IMR-90 (cell line): ENCODE results near the gene CD80. TPM values are rescaled to one million over a fixed set of nuclear protein-coding genes. Genes with fewer than 3 reads are reported as not detected.

Source experiments
- ATAC-seq: fragments of 200-7000 bp; cut with Tn5 transposase; 2 replicates; pipeline ENCODE4 v1.9.1; 2020; ENCODE audit warnings: low read depth, mild to moderate bottlenecking, moderate library complexity
- BruUV-seq: library from RNA; stranded (reverse); fragments of 400-500 nt; replicated peaks from 2 replicates; lab custom pipeline; 2021; lab: Mats Ljungman, UMichigan
- CTCF ChIA-PET: fragments of 300-600 bp; formaldehyde crosslinking; extraction: SDS; loops from one replicate; lab custom pipeline; 2021; ENCODE audit warnings: antibody characterized with exemption; lab: Yijun Ruan, JAX
- POLR2A ChIA-PET: fragments of 300-600 bp; sonication (Branson Sonifier 250); formaldehyde crosslinking; loops from one replicate; lab custom pipeline; 2022; ENCODE audit warnings: antibody characterized with exemption; ENCODE audit not compliant: unreplicated experiment; lab: Charles Lee
- DNase-seq: peaks from one replicate; pipeline ENCODE4 v3.0.0; 2013
- H2AFZ ChIP-seq: replicated peaks from 2 replicates; pipeline ENCODE3; 2013; ENCODE audit warnings: low read length, mild to moderate bottlenecking; ENCODE audit not compliant: poor library complexity
- H2AK5ac ChIP-seq: 2 replicates; pipeline ENCODE4 v1.6.1; 2013; ENCODE audit warnings: low read depth, low read length, inconsistent platforms
- H2AK9ac ChIP-seq: replicated peaks from 2 replicates; pipeline ENCODE3; 2013; ENCODE audit warnings: mild to moderate bottlenecking, low read depth, low read length, moderate library complexity; ENCODE audit not compliant: poor library complexity
- H2BK120ac ChIP-seq: 2 replicates; pipeline ENCODE4 v1.6.1; 2013; ENCODE audit warnings: low read depth, low read length, inconsistent platforms
- H2BK15ac ChIP-seq: 3 replicates; pipeline ENCODE4 v1.6.1; 2013; ENCODE audit warnings: low read depth, low read length, inconsistent platforms
- H2BK20ac ChIP-seq: 2 replicates; pipeline ENCODE4 v1.6.1; 2013; ENCODE audit warnings: low read depth, mild to moderate bottlenecking, inconsistent platforms, low read length, moderate library complexity
- H2BK5ac ChIP-seq: 2 replicates; pipeline ENCODE4 v1.6.1; 2013; ENCODE audit warnings: mild to moderate bottlenecking, low read depth, low read length, inconsistent platforms; ENCODE audit not compliant: poor library complexity, severe bottlenecking
- H3K14ac ChIP-seq: replicated peaks from 2 replicates; pipeline ENCODE4 v1.6.1; 2013; ENCODE audit warnings: low read depth, low read length, inconsistent platforms
- H3K18ac ChIP-seq: 2 replicates; pipeline ENCODE4 v1.6.1; 2013; ENCODE audit warnings: low read depth, low read length, control low read depth
- H3K23ac ChIP-seq: 2 replicates; pipeline ENCODE4 v1.6.1; 2013; ENCODE audit warnings: low read depth, low read length, inconsistent platforms
- H3K27ac ChIP-seq: 2 replicates; pipeline ENCODE4 v1.5.1; 2013; ENCODE audit warnings: mild to moderate bottlenecking, control low read depth, low read length; ENCODE audit not compliant: insufficient read depth
- H3K27me3 ChIP-seq: 2 replicates; pipeline ENCODE4 v1.6.1; 2013; ENCODE audit warnings: low read length; ENCODE audit not compliant: control insufficient read depth, insufficient read depth
- H3K36me3 ChIP-seq: 2 replicates; pipeline ENCODE4 v1.6.1; 2013; ENCODE audit warnings: low read length, mixed read lengths; ENCODE audit not compliant: control insufficient read depth, insufficient read depth
- H3K4ac ChIP-seq: 2 replicates; pipeline ENCODE4 v1.6.1; 2013; ENCODE audit warnings: low read depth, low read length, inconsistent platforms
- H3K4me1 ChIP-seq: 2 replicates; pipeline ENCODE4 v1.6.1; 2013; ENCODE audit warnings: low read length, mixed read lengths; ENCODE audit not compliant: control insufficient read depth, insufficient read depth
- H3K4me2 ChIP-seq: 2 replicates; pipeline ENCODE4 v1.6.1; 2013; ENCODE audit warnings: low read depth, mild to moderate bottlenecking, control low read depth, low read length, moderate library complexity
- H3K4me3 ChIP-seq: 2 replicates; pipeline ENCODE4 v1.5.1; 2013; ENCODE audit warnings: low read depth, mild to moderate bottlenecking, control low read depth, low read length, moderate library complexity; ENCODE audit not compliant: insufficient read depth
- H3K56ac ChIP-seq: 2 replicates; pipeline ENCODE4 v1.6.1; 2013; ENCODE audit warnings: low read length, inconsistent platforms; ENCODE audit not compliant: insufficient read depth; ENCODE audit errors: extremely low read depth
- H3K79me1 ChIP-seq, 2 experiments: 2 replicates each; pipeline ENCODE4 v1.6.1; 2013; ENCODE audit warnings: low read length in 2 of 2, inconsistent platforms in 1 of 2, low read depth in 1 of 2
- H3K9ac ChIP-seq: 2 replicates; pipeline ENCODE4 v1.6.1; 2013; ENCODE audit warnings: low read depth, low read length, control low read depth
- H3K9me1 ChIP-seq: 2 replicates; pipeline ENCODE4 v1.6.1; 2013; ENCODE audit warnings: low read length, inconsistent platforms; ENCODE audit not compliant: insufficient read depth
- H3K9me3 ChIP-seq: 2 replicates; pipeline ENCODE4 v1.6.1; 2013; ENCODE audit warnings: low read length; ENCODE audit not compliant: control insufficient read depth, insufficient read depth
- H4K20me1 ChIP-seq: 2 replicates; pipeline ENCODE4 v1.6.1; 2013; ENCODE audit warnings: low read length, inconsistent platforms; ENCODE audit not compliant: insufficient read depth
- H4K5ac ChIP-seq: 2 replicates; pipeline ENCODE4 v1.6.1; 2013; ENCODE audit warnings: mild to moderate bottlenecking, low read depth, low read length, control low read depth
- H4K8ac ChIP-seq, 2 experiments: 2 replicates each; pipeline ENCODE4 v1.6.1; 2013; ENCODE audit warnings: low read depth in 2 of 2, low read length in 2 of 2, control low read depth in 1 of 2, inconsistent platforms in 1 of 2
- H4K91ac ChIP-seq: 2 replicates; pipeline ENCODE4 v1.6.1; 2013; ENCODE audit warnings: low read depth, low read length, inconsistent platforms; ENCODE audit not compliant: insufficient read depth
- BHLHE40 ChIP-seq: fragments of 150-350 bp; IDR thresholded peaks from 2 replicates; pipeline ENCODE4 v1.6.1; 2016; ENCODE audit warnings: mild to moderate bottlenecking, low read depth, low read length
- CEBPB ChIP-seq: IDR thresholded peaks from 2 replicates; pipeline ENCODE4 v1.6.1; 2012; ENCODE audit warnings: low read depth, low read length, improper control_type of control experiment
- CHD1 ChIP-seq: IDR thresholded peaks from 2 replicates; pipeline ENCODE4 v1.6.1; 2012; ENCODE audit warnings: low read depth, low read length, improper control_type of control experiment
- CTCF ChIP-seq: conservative IDR thresholded peaks from 2 replicates; pipeline ENCODE4 v1.5.1; 2012; ENCODE audit warnings: mild to moderate bottlenecking, low read depth, low read length, improper control_type of control experiment
- FOS ChIP-seq: fragments of 150-350 bp; IDR thresholded peaks from 2 replicates; pipeline ENCODE4 v1.6.1; 2016; ENCODE audit warnings: low read depth, low read length
- MAFK ChIP-seq: IDR thresholded peaks from 2 replicates; pipeline ENCODE4 v1.6.1; 2012; ENCODE audit warnings: low read depth, low read length, improper control_type of control experiment
- MAZ ChIP-seq: IDR thresholded peaks from 2 replicates; pipeline ENCODE4 v1.6.1; 2012; ENCODE audit warnings: low read depth, mild to moderate bottlenecking, low read length, improper control_type of control experiment, moderate library complexity, borderline replicate concordance
- MXI1 ChIP-seq: IDR thresholded peaks from 2 replicates; pipeline ENCODE4 v1.6.1; 2012; ENCODE audit warnings: low read depth, mild to moderate bottlenecking, low read length, moderate library complexity, borderline replicate concordance
- NFE2L2 ChIP-seq: fragments of 150-350 bp; IDR thresholded peaks from 2 replicates; pipeline ENCODE4 v1.6.1; 2016; ENCODE audit warnings: low read depth, mild to moderate bottlenecking, low read length
- POLR2A ChIP-seq: IDR thresholded peaks from 2 replicates; pipeline ENCODE4 v1.6.1; 2012; ENCODE audit warnings: mild to moderate bottlenecking, low read depth, low read length
- RAD21 ChIP-seq: IDR thresholded peaks from 2 replicates; pipeline ENCODE4 v1.6.1; 2012; ENCODE audit warnings: low read length, improper control_type of control experiment
- RCOR1 ChIP-seq: IDR thresholded peaks from 2 replicates; pipeline ENCODE4 v1.6.1; 2012; ENCODE audit warnings: mild to moderate bottlenecking, low read length, improper control_type of control experiment; ENCODE audit not compliant: insufficient replicate concordance
- RFX5 ChIP-seq: IDR thresholded peaks from 2 replicates; pipeline ENCODE4 v1.8.0; 2012; ENCODE audit warnings: low read depth, mild to moderate bottlenecking, low read length, moderate library complexity
- SMC3 ChIP-seq: fragments of 150-350 bp; IDR thresholded peaks from 2 replicates; pipeline ENCODE4 v1.6.1; 2016; ENCODE audit warnings: low read depth, mild to moderate bottlenecking, antibody characterized with exemption, low read length, moderate library complexity
- USF2 ChIP-seq: fragments of 150-350 bp; IDR thresholded peaks from 2 replicates; pipeline ENCODE4 v1.6.1; 2017; ENCODE audit warnings: mild to moderate bottlenecking, antibody characterized with exemption, low read length, low read depth
- WGBS, 2 experiments: methylation state at CpG; one replicate each; pipeline versions ENCODE4 v1.1.5 to v1.1.7; 2013; ENCODE audit warnings: missing lambda C conversion rate in 2 of 2; ENCODE audit not compliant: insufficient read length in 1 of 2; ENCODE audit errors: extremely low coverage in 2 of 2; 5-methylcytosine and 5-hydroxymethylcytosine counted together
- dilution Hi-C: fragments of 300-500 bp; cut with HindIII; formaldehyde crosslinking; loops from one replicate; pipeline ENCODE4 v1.14.3; 2018; ENCODE audit warnings: low sequenced_read_pairs; ENCODE audit not compliant: unreplicated experiment
- in situ Hi-C: fragments of 300-500 bp; cut with MboI; formaldehyde crosslinking; loops from 3 replicates; pipeline ENCODE4 v1.14.3; 2019; ENCODE audit warnings: low sequenced_read_pairs, inconsistent platforms, mixed read lengths
- intact Hi-C: fragments of 100-400 bp; cut with micrococcal nuclease; formaldehyde crosslinking; loops from 2 replicates; pipeline ENCODE4 v1.10.0; 2022
- polyA plus RNA-seq, 3 experiments: library from polyadenylated mRNA; depleted of rRNA; stranded (reverse); fragments of >200 nt; gene quantifications; 2 replicates each; pipeline ENCODE4 v1.2.3, GENCODE V29; 2012; ENCODE audit warnings: low replicate concordance in 1 of 3
- total RNA-seq: library from RNA; depleted of rRNA; stranded (reverse); fragments of >200 nt; gene quantifications from 2 replicates; pipeline ENCODE4 v1.2.3, GENCODE V29; 2012
- TF ChIP-seq, protein P1 (sequence below): fragments of 150-350 bp; IDR thresholded peaks from 2 replicates; pipeline ENCODE4 v1.6.1; 2016; ENCODE audit warnings: low read depth, mild to moderate bottlenecking, low read length, moderate library complexity, borderline replicate concordance

Gene CD80
- total and polyA plus RNA-seq, 2 of the 4 experiments (the other 2 are of a cell fraction) = not detected

DNA sequence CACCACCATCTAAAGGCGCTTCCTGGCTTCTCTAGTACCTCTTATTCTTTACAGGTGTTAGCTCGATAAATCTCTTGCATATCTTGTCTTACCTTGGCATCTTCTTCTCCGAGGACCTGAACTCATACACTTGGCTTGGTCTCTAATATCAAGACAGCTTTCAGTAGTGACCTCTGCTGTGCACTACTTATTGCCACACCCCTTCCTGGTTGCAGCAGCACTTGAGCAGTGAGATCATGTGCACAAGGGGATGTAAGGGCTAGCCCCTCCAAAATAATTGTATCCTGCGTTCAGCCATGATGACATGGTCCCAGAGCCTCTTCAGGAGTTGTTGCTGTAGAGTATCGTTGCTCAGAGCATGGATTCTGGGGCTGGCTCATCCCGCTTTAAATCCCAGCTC lies 37.0 kb upstream of the CD80 start:
- Histone ChIP-seq H3K14ac (no peak overlapping the region), H4K5ac (no peak overlapping the region), H3K4me3 (no peak overlapping the region), H2BK5ac (no peak overlapping the region), H2BK20ac (no peak overlapping the region), H3K56ac (no peak overlapping the region), H3K27me3 (peaks cover 28% of the 10 kb centered on the region), H3K36me3 (no peaks in the 10 kb centered on the region), H4K8ac (no peak overlapping the region), H2AK9ac (no peak overlapping the region), H4K20me1 (no peaks in the 10 kb centered on the region), H3K9ac (no peak overlapping the region), H3K4ac (no peak overlapping the region), H4K91ac (no peak overlapping the region), H3K18ac (no peak overlapping the region), H2BK120ac (no peak overlapping the region), H3K4me1 (no peaks in the 10 kb centered on the region), H3K9me1 (no peaks in the 10 kb centered on the region), H2BK15ac (no peak overlapping the region), H3K79me1 (no peaks in the 10 kb centered on the region), H3K23ac (no peak overlapping the region), H3K4me2 (no peak overlapping the region), H2AK5ac (no peak overlapping the region), H2AFZ (no peak overlapping the region), H3K27ac (no peak overlapping the region), H3K9me3 (no peaks in the 10 kb centered on the region)
- BruUV-seq = no TSS peak
- ChIA-PET CTCF (no interaction called here), POLR2A (no interaction called here)
- no peak for TF ChIP-seq MXI1
- no peak for TF ChIP-seq POLR2A
- TF ChIP-seq, protein P1, sequence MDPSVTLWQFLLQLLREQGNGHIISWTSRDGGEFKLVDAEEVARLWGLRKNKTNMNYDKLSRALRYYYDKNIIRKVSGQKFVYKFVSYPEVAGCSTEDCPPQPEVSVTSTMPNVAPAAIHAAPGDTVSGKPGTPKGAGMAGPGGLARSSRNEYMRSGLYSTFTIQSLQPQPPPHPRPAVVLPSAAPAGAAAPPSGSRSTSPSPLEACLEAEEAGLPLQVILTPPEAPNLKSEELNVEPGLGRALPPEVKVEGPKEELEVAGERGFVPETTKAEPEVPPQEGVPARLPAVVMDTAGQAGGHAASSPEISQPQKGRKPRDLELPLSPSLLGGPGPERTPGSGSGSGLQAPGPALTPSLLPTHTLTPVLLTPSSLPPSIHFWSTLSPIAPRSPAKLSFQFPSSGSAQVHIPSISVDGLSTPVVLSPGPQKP = no peak
- no peak for TF ChIP-seq NFE2L2
- no peak for TF ChIP-seq FOS
- no peak for TF ChIP-seq SMC3
- no peak for TF ChIP-seq MAZ
- TF ChIP-seq RFX5 = no peak
- no peak for TF ChIP-seq CHD1
- TF ChIP-seq CEBPB = no peak
- no peak for TF ChIP-seq RAD21
- no peak for TF ChIP-seq CTCF
- no peak for TF ChIP-seq USF2
- no peak for TF ChIP-seq BHLHE40
- no peak for TF ChIP-seq MAFK
- no peak for TF ChIP-seq RCOR1
- DNase-seq = no peak
- no peak for ATAC-seq
- intact Hi-C loops (no loop called here), in situ Hi-C loops (loop anchor here (25.0 kb wide), 1 partner anchor 709 kb away; no protein-coding TSS in a partner anchor), dilution Hi-C loops (no loop called here)
- WGBS, 2 experiments = 83% methylated on average over 1 of the region's 6 CpGs; no CpG with 5 or more reads in 1 of the 2 experiments
